ENCODE results near the gene BCORL1.

BCORL1 gene

GRCh38 chrX:130005089-130005807 is 22.8 kb downstream of the BCORL1 start:
- no peak for DNase-seq (ENCODE audit: low read depth)
- H3K4me3 ChIP-seq (ENCODE audit: low read length): no peak overlapping the region
- no peak for TF ChIP-seq CTCF (conservative IDR thresholded peaks at IDR 0.05; ENCODE audit: low read length)

DNA sequence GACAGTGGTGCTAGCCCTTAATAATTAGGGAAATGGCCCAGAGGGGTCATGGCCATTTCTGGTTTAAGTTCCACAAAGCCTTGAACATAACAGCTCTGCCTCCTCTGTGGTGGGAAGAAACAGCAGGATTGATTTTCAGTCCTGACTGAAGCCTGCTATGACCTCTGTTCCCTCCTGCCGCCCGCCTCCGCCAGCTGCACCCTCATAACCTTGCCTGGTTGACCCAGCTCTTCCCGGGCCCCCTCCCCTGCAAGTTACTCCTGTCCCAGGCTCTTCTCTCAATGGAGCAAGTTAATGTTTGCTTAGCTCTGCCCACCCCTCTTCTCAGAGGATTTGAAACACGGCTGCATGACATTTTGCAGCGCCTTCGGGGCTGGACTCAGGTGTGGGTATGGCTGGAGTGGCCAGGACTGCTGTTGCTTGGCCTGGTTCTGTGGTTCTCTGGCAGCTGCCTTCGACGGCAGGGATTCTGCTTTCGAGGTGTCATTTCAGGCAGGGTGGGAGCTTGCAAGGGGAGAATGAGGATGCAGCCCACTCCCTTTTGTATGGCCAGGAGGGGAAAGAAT is 27.3 kb downstream of the BCORL1 start:
- TF ChIP-seq CTCF (conservative IDR thresholded peaks at IDR 0.05; ENCODE audit: low read length): no peak
- no peak for DNase-seq (ENCODE audit: low read depth)
- H3K4me3 ChIP-seq (ENCODE audit: low read length): no peak overlapping the region

DNA sequence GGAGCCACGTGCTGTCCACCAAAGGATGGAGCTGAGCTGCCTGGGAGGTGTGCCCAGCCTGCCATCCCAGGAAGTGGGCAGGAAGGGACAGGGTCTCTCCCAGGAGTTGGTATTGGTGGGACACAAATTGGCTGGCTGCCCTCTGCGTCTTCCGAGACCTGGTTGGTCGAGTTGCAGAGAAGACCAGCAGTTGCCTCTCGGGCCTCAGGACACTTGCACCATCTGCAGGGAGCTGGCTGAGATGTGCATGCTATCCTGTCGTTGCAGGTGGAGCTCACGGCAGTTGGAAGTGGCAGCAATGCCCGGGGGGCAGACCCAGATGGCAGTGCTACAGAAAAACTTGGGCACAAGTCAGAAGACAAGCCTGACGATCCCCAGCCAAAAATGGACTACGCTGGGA is 30.2 kb downstream of the BCORL1 start:
- TF ChIP-seq CTCF (conservative IDR thresholded peaks at IDR 0.05; ENCODE audit: low read length): no peak
- H3K4me3 ChIP-seq (ENCODE audit: low read length): no peak overlapping the region
- no peak for DNase-seq (ENCODE audit: low read depth)

- TF ChIP-seq CTCF (conservative IDR thresholded peaks at IDR 0.05; ENCODE audit: low read length): no peak
- no peak for DNase-seq (ENCODE audit: low read depth)
- no peak overlapping the region for H3K4me3 ChIP-seq (ENCODE audit: low read length)
Measured at GRCh38 chrX:130013661-130014060, 31.2 kb downstream of the BCORL1 start.

- H3K4me3 ChIP-seq (ENCODE audit: low read length): no peak overlapping the region
- TF ChIP-seq CTCF (conservative IDR thresholded peaks at IDR 0.05; ENCODE audit: low read length): no peak
- DNase-seq (ENCODE audit: low read depth): no peak
Measured at GRCh38 chrX:130014356-130014755, 31.9 kb downstream of the BCORL1 start.

GRCh38 chrX:130014770-130015169 is 32.3 kb downstream of the BCORL1 start:
- no peak overlapping the region for H3K4me3 ChIP-seq (ENCODE audit: low read length)
- TF ChIP-seq CTCF (conservative IDR thresholded peaks at IDR 0.05; ENCODE audit: low read length): no peak
- DNase-seq (ENCODE audit: low read depth): no peak

- H3K4me3 ChIP-seq (ENCODE audit: low read length): no peak overlapping the region
- TF ChIP-seq CTCF (conservative IDR thresholded peaks at IDR 0.05; ENCODE audit: low read length): no peak
- no peak for DNase-seq (ENCODE audit: low read depth)
Measured at GRCh38 chrX:130015181-130015580, 32.7 kb downstream of the BCORL1 start.
